RPMI7951 (cell line): ENCODE results near the gene ARRDC2. TPM values are rescaled to one million over a fixed set of nuclear protein-coding genes. Genes with fewer than 3 reads are reported as not detected.
A peak's percentile ranks its signal among the peaks of the same experiment; 100 is the strongest.
"Not testable (repeated sequence)": the region's sequence is repeated elsewhere in the genome, so short reads cannot be mapped to it uniquely, and the experiment has no call there.

Experiments used
- DNase-seq: peaks from one replicate; pipeline ENCODE4 v3.0.0-alpha.2; 2012; ENCODE audit warnings: low read depth
- total RNA-seq: library from RNA; depleted of rRNA; stranded (reverse); fragments of >200 nt; shearing (Covaris generic); gene quantifications from 2 replicates; pipeline ENCODE4 v1.2.3, GENCODE V29; 2014

ARRDC2 gene
- total RNA-seq, 1 experiment from 2014 or later, result 8.8 TPM

DNA sequence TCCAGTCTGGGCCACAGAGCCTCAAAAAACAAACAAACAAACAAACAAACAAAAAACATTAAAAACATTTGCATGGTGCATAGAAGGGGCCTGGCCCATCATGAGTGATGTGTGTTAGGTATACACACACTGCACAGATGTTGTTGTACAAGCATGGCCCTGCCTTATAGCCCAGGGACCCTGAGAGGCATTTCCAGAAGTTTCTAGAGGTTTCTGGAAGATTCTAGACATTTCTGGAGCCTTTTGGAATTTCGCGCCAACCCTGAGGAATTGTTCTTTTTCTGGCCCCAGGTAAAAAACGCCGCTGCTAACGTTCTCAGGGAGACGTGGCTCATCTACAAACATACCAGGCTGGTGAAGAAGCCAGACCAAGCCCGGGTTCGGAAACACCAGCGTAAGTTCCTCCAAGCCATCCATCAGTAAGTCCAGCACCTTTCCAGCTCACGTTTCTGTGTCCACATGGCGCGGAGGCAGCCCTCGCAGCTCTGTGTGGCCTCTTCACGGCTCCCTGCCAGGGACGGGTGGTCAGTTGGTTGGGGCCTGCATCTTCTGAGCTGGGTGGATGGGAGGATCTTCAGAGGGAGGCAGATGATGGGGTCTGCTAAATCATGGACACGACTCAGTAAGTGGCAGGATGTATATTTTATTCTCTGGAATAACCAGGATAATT is 18.4 kb upstream of the ARRDC2 start:
- DNase-seq, result no peak

DNA sequence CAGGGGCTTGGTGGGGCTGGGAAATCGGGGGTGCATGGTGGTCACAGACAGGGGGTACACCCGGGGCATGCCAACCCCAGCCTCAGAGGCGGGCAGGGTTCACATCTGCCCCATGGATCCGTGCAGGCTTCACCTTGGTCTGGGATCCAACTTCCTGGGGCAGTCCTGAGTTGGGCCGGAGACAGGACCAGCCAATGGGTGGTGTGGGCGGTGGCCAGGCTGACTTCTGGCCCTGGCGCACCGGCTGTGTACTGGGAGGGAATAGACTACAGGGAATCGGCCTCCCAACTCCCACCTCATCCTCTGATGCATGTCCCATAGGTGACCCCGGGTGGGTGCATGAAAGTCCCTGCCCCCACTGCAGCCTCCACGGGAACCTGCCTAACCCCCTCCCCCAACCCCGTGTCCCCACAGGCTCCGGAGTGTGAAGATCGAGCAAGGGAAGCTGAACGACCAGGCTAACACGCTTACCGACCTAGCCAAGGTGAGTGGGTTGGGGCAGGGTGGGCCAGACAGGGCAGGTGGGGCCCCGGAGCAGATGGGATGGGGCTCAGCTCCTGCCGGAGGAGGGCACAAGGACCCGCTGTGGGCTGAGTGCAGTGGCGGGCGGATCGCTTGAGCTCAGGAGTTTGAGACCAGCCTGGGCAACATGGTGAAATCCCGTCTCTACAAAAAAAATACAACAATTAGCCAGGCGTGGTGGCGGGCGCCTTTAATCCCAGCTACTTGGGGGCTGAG is 14.7 kb upstream of the ARRDC2 start:
- no peak for DNase-seq

DNA sequence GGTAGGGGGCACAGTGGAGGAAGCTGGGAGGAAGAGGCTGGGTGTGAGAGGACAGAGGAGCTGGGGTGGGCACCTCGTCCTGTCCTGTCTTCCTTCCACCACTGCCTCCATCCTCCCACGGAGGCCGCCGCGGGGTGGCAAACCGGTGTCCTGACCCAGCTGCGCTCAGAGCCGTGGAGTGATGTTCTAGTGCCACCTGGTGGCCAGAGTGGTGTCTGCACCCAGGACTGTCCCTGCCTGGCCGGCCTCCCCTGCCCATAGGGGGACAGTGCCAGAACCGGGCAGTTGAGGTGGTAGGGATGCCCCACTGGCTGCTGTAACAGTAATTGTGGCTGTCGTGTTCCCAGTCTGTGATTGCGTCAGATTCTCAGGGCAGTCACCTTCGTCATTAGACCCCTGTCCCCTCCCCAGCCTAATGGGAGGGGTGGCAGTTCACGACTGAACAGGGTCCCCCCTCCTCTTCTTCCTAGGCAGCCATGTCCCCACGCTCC is 11.1 kb upstream of the ARRDC2 start:
- DNase-seq, result peak; percentile 68

DNA sequence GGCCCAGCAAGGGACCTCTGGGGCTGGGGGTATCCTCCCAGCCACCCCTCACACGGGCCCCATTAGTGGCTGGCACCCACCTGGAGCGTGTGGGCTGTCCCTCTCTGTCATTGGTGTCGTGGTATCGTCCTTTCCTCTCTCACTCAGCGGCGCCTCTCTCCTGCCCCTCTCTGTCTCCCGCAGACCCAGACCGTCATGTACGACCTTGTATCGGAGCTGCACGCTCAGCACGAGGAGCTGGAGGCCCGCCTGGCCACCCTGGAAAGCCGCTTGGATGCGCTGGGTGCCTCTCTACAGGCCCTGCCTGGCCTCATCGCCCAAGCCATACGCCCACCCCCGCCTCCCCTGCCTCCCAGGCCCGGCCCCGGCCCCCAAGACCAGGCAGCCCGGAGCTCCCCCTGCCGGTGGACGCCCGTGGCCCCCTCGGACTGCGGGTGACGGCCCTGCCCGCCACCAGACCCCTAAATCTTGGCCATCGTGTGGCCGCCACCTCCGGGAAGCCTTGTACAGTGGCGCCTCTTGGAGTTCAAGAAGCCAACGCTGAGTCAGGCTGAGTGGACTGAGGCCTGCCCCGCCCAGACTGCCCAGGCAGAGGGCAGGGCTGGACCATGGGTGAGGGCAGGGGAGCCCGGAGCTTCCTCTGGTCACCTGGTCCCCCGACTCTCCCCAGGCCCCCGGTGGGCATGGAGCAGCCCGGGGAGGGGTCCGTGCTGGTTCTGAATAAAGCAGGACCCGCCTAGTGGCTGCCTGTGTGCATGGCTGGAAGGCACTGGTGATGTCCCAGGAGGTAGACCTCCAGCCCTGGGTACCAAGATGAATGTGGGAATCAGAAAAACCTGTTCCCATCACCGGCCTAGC is 9.8 kb upstream of the ARRDC2 start:
- DNase-seq, result peak; percentile 43

DNA sequence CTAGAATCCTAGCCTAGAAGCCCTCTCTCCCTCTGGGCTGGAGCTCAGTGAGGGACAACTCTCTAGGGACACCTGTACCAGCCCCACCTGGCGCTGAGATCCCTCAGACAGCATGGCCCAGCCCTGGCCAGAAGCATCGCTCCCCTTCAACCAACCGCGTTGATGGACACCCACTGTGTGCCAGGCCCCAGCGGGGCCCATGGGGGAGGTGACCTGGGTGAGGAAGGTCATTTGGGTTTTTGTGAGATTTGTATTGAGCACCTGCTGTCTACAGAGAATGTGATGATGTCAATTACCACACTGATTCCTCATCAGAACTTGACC is 9.2 kb upstream of the ARRDC2 start:
- DNase-seq, result no peak

DNA sequence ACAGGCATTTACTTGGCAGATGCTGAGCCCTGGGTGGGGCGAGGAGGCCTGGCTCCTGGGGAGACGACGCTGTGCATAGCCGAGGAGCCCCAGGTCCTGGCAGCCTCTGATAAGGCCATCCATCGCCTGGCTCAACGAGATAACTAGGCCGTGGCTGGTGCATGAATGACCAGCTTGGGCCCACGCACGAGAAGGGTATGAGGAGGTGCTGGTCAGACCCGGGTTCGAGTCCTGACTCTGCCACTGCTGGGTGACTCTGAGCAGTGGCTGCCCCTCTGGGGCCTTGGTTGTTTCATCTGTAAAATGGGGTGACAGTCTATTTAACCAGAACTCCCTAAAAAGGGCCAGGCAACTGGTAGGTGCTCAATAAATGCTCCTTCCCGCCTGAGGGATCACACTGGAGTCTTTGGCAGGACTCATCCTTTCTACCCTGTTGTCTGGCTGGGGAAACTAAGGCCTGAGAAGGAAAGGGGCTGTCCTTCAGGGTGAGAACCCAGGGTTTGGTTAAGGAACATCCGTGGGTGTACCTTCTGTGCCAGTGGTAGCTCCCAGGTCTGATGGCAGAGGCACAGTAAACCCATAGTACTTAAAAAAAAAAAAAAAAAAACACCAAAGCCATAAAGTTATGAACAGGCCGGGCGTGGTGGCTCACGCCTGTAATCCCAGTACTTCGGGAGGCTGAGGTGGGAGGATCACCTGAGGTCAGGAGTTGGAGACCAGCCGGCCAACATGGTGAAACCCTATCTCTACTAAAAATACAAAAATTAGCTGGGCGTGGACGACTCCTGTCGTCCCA is 8.1 kb upstream of the ARRDC2 start:
- no peak for DNase-seq

DNA sequence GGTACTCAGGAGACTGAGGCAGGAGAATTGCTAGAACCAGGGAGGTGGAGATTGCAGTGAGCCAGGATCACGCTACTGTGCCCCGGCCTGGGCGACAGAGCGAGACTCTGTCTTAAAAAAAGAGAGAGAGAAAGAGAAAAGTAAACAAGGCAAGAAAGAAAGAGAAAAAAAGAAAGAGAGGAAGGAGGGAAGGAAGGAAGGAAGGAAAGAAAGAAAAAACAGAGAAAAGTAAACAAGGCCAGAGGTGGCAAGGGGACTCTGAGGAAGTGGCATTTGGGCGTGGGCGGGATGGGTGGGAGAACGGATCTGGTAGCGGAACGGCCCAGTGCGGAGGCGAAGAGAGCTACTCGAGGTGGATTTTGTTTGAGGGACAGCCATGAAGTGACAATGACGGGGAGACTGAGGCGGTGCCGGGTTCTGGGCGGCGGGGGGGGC is 7.5 kb upstream of the ARRDC2 start:
- no peak for DNase-seq

DNA sequence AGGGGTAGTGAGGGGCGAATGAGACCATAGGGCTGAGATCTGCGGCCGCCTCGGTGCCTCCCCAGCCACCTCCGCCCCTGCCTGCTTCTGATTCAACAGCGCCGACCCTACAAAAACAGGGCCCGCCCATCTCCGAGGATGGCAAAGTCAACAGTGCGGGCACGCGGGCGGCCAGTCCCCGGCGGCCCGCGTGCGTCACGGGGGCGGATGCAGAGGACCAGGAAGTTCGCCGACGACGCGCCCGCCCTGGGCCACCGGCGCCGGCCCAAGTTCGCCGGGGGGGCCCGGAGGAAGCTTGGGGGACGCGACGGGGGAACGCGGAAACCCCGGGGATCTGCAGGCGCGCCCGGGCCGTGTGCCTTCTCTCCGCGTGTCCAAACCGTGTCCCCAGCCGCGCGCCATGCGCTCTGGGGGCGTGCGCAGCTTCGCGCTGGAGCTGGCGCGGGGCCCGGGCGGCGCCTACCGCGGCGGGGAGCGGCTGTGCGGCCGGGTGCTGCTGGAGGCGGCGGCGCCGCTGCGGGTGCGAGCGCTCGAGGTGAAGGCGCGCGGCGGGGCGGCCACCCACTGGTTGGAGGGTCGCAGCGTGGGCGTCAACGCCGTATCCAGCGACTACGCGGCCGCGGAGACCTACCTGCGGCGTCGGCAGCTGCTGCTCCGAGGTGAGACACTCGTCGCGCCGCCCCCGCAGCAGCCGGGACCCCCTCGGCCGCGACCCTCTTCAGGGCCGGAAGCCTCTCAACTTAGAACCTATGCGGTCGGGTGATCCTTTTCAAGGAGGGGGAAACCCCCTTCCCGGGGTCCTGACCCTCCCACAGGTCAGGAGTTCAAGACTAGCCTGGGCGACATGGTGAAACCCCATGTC is 6.8 kb upstream of the ARRDC2 start:
- peak; percentile 89 for DNase-seq

DNA sequence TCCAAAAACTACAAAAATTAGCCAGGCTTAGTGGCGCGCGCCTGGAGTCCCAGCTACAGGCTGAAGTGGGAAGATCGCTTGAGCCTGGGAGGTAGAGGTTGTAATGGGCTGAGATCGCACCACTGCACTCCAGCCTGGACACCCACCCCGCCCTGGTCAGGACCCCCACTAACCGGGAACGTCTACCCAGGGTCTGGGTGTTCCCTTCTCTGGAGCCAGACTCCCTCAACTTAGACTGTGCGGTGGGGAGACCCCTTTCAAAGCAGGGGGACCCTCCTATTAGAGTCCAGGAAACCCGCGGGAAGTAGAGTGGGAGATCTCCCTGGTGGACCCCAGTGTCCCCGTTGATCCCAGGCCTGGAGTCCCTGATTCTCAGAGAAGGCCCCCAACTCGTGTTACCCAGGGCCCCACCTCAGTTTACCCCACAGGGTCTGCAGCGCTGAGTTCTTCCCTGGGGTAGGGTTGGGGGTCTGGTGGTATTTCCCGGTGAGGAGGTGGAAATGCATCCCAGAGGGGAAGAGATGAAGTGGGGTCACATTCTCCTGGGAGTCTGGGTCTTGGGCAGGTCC is 6.1 kb upstream of the ARRDC2 start:
- no peak for DNase-seq

DNA sequence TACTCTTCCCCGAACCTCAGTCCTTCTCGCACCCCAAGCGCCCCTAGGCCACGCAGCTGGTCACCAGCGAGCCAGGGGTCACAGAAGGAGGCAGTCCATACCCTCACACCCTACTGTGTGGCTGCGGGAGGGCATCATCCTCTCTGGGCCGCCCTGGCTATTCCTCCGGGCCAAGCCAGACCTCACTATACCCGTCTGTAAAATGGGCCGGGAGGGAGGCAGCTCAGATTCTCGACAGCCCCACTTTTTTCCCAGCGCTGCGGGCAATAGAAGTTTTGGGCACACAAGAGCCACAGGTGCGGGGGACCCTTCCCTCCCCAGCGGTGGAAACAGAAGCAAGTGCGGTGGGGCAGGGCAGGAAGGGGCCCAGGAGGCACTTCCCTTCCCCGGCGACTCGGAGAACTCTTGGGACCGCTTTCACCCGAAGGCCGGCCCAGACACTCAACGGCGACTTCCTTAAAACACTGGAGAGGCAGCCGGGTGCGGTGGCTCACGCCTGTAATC is 5.6 kb upstream of the ARRDC2 start:
- no peak for DNase-seq

DNA sequence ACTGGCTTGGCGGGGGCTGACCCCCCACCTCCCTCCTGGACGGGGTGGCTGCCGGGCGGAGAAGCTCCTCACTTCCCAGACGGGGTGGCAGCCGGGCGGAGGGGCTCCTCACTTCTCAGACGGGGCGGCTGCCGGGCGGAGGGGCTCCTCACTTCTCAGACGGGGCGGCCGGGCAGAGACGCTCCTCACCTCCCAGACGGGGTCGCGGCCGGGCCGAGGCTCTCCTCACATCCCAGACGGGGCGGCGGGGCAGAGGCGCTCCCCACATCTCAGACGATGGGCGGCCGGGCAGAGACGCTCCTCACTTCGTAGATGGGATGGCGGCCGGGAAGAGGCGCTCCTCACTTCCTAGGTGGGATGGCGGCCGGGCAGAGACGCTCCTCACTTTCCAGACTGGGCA is 2.2 kb upstream of the ARRDC2 start:
- DNase-seq, result not testable (repeated sequence)

DNA sequence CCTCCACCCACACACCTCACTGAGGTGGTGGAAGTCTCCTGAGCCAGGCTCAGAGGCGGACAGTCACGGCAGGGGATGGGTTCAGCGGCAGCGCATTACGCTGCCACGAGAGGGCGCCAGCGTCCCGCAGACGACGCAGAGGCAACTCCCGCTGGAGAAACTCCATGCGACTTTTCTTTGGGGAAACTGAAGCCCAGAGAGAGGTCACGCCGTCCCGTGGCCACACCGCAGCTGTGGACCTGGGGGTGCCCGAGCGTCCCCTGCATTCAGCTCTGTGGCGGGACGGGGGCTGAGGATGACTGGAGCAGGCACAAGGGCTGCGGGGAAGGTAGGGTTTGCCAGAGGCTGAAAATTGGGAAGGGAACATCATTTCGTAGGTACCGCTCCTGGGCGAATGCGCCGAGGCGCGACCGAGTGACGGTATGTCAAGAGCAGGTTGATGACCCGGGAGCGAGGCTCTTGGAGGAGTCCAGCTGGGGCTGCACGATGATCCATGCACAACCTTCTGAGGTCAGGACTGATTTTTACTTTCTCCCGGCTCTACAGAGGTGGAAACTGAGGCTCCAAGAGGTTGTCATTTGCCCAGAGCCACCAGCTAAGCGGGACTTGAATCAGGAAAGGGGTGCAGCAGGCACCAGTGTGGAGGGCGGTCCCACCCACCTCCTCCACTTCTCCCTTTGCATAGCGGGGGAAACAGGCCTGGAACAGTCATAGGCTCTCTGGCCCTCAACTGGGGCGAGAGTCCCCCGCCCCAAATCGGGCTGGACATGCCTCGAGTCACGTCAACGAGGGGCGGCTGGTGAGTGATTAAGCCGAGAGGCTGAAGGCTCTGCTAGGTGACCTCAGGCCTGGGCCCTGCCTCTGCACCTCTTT is 690 bp upstream of the ARRDC2 start:
- peak; percentile 69 for DNase-seq

DNA sequence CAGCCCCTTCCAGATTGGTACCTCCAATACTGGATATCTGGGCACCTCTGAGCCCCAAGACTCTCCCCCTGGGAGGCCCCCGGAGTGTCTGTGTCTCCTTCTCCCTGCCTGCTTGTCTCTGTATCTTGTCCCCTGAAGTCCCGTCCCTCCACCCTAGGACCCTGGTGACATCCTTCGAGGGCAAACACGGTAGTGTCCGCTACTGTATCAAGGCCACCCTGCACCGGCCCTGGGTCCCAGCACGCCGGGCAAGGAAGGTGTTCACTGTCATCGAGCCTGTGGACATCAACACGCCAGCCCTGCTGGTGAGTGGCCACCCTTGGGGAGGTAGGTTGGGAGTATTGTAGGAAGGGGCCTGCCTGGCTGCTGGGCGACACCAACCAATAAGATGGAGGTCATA is 844 bp downstream of the ARRDC2 start:
- DNase-seq, result no peak

DNA sequence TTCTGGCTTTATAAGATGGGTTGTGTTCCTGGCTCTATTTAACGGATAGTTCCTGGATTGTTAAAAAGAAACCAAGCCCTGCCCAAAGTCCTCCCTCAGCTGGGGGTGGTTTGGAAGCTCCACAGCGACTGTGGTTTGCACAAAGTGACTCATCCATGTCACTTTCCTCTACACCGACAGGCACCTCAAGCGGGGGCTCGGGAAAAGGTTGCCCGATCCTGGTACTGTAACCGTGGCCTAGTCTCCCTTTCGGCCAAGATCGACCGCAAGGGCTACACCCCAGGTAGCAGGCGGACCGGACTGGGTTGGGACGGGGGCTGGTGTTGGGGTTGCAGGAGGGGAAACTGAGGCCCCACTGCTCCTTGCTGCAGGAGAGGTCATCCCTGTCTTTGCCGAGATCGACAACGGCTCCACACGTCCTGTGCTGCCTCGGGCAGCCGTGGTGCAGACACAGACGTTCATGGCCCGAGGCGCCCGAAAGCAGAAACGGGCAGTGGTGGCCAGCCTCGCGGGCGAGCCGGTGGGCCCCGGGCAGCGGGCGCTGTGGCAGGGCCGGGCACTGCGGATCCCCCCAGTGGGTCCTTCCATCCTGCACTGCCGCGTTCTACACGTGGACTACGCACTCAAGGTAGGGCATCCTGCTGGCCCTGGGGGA is 1.6 kb downstream of the ARRDC2 start:
- DNase-seq, result peak; percentile 87

DNA sequence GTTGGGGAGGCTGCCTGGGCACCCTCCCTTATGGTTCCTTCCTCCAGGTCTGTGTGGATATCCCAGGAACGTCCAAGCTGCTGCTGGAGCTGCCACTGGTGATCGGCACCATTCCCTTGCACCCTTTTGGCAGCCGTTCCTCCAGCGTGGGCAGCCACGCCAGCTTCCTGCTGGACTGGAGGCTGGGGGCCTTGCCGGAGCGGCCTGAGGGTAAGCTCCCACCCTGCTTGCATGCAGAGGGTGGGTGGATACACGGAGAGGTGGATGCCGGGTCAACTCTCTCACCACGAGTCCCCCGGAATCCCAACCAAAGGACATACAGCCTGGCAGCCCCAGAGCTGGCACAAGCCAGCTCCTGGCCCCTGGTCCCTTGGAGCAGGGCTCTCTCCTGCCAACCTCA is 2.2 kb downstream of the ARRDC2 start:
- DNase-seq, result no peak

DNA sequence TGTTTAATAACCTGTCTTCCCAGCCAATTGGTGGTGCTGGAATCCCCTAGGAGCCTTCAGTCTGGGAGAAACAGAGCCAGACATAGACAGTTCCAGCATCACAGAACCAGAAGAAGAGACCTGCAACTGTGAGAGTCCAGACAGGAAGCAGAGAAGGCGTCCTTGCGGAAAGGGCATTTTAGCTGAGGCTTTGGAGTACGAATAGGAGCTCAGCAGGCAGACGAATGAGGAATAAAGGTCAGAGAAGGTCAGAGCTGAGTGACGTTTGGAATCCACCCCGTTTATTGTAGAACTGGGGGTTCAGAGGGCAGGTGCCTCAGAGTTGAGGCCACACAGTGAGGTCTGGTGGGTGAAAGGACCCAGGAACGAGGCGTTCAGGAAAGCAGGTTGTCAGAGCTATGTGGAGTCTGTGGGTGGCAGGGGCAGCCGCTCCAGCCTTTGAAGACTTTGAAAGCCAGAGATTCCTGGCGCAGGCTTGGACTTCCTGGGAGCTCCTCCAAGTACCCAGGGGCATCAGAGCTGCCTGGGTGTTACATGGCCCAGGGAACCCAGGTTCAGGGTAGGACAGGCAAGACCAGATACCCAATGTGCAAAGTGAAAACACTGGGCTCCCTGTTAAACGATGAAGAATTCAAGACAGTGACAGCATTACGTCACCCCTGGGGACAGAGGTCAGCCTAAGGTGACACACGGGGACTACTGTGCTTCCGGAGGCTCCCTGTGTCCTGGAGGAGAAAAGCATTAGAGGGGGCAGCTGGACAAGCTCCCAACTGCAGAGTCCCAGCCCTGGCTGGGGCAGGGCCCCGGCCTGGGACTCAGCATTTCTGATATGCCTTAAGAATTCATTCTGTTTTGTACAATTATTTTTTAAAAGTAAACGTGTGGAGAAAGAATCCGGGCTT is 5.5 kb downstream of the ARRDC2 start:
- no peak for DNase-seq

DNA sequence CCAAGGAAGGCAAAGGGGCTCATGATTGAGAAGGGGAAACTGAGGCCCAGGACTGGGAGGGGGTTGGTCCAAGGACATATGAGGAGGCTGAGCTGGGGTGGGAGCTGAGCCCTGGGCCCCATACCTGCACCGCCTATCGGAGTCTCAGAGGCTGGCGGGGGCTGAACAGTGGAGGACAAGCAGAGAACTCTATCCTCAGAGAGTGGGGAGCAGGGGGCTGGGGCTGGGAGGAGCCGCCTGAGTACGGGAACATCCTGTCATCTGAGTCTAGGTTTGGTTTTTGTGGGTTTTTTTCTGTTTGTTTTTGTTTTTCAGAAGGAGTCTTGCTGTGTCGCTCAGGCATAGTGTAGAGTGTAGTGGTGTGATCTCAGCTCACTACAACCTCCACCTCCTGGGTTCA is 6.2 kb downstream of the ARRDC2 start:
- DNase-seq, result no peak
